Transverse colon (tissue), 4 donors: ENCODE results near the gene TMEM134. TPM values are rescaled to one million over a fixed set of nuclear protein-coding genes. Genes with fewer than 3 reads are reported as not detected.

Source experiments
- DNase-seq: peaks from one replicate; pipeline ENCODE4 v3.0.0-alpha.2; 2019
- H3K27ac ChIP-seq, 4 donors: fragments of 200-600 bp; sonication (generic); 2 replicates each; pipeline ENCODE4 v1.5.1; 2016 to 2018; ENCODE audit warnings: inconsistent platforms in 4 of 4
- H3K27me3 ChIP-seq: fragments of 200-600 bp; sonication (generic); 2 replicates; pipeline ENCODE4 v1.5.1; 2017; ENCODE audit warnings: inconsistent platforms
- H3K36me3 ChIP-seq, 4 donors: fragments of 200-600 bp; sonication (generic); 2 replicates each; pipeline ENCODE4 v1.5.1; 2017 to 2019; ENCODE audit warnings: inconsistent platforms in 4 of 4
- H3K4me1 ChIP-seq, 4 donors: fragments of 200-600 bp; sonication (generic); 2 replicates each; pipeline ENCODE4 v1.5.1; 2017 to 2020; ENCODE audit warnings: inconsistent platforms in 4 of 4
- H3K4me3 ChIP-seq, 4 donors: fragments of 200-600 bp; sonication (generic); 1 replicate in 1 of 4; 2 replicates in 3 of 4; pipeline versions ENCODE4 v1.5.1 to v1.6.1; 2017 to 2019; ENCODE audit warnings: inconsistent platforms in 4 of 4
- H3K9me3 ChIP-seq, 2 donors: fragments of 200-600 bp; sonication (generic); 2 replicates each; pipeline ENCODE4 v1.5.1; 2017 to 2019; ENCODE audit warnings: inconsistent platforms in 2 of 2
- EP300 ChIP-seq: sonication (generic); formaldehyde crosslinking; IDR thresholded peaks from one replicate; pipeline ENCODE4 v1.6.1; 2017; ENCODE audit warnings: antibody characterized with exemption, low read depth
- POLR2A ChIP-seq: fragments of 450-650 bp; IDR thresholded peaks from one replicate; pipeline ENCODE4 v1.6.1; 2016; ENCODE audit warnings: antibody characterized with exemption, mild to moderate bottlenecking, moderate library complexity
- POLR2AphosphoS5 ChIP-seq, 3 donors: sonication (generic); formaldehyde crosslinking; IDR thresholded peaks; one replicate each; pipeline ENCODE4 v1.6.1; 2016; ENCODE audit warnings: antibody characterized with exemption in 3 of 3
- WGBS, 2 donors: methylation state at CpG; one replicate each; pipeline ENCODE4 v1.1.5; 2018; ENCODE audit warnings: low coverage in 1 of 2; 5-methylcytosine and 5-hydroxymethylcytosine counted together
- in situ Hi-C, 4 donors: fragments of 200-750 bp; cut with MboI; loops; one replicate each; pipeline versions ENCODE4 v1.15.0 to v1.15.1; 2017; ENCODE audit warnings: low sequenced_read_pairs in 3 of 4, low pct_ligation_motif_present in 1 of 4, low pct_unique_long_range_greater_than_20kb in 1 of 4
- intact Hi-C: fragments of 100-400 bp; cut with DNase I; formaldehyde crosslinking; loops from one replicate; pipeline ENCODE4 v1.15.1; 2023; ENCODE audit warnings: low total_unique reads
- total RNA-seq, 4 donors: library from RNA; depleted of rRNA; stranded (reverse); fragments of >200 nt; gene quantifications; one replicate each; pipeline ENCODE4 v1.1.0, GENCODE V29; 2016
- TF ChIP-seq, protein P1 (sequence below), 5 experiments: fragments of 200-600 bp in 3 of 5; fragments of 450-650 bp in 2 of 5; sonication (generic) in 3 of 5; IDR thresholded peaks; 1 replicate in 2 of 5; 2 replicates in 3 of 5; pipeline ENCODE4 v1.5.1; 2016 to 2017; ENCODE audit warnings: antibody characterized with exemption in 5 of 5, inconsistent platforms in 3 of 5, mild to moderate bottlenecking in 2 of 5, moderate library complexity in 1 of 5

The TMEM134 gene
- total RNA-seq, 4 donors from 2014 or later, result 107 to 347 (median 115) TPM

GRCh38 chr11:67420147-67420645, 48.9 kb downstream of the TMEM134 start:
- H3K27me3 ChIP-seq, result peaks cover 3% of the 10 kb centered on the region
- WGBS, 2 donors, result 38% methylated on average over 12 of the region's 15 CpGs; no CpG with 5 or more reads in 1 of the 2 donors
- H3K27ac ChIP-seq, result peak overlapping the region; percentile 88 to 97 (median 93)
- peaks cover 13 to 37% (median 23%) of the 10 kb centered on the region in 4 donors for H3K4me1 ChIP-seq
- TF ChIP-seq, protein P1, sequence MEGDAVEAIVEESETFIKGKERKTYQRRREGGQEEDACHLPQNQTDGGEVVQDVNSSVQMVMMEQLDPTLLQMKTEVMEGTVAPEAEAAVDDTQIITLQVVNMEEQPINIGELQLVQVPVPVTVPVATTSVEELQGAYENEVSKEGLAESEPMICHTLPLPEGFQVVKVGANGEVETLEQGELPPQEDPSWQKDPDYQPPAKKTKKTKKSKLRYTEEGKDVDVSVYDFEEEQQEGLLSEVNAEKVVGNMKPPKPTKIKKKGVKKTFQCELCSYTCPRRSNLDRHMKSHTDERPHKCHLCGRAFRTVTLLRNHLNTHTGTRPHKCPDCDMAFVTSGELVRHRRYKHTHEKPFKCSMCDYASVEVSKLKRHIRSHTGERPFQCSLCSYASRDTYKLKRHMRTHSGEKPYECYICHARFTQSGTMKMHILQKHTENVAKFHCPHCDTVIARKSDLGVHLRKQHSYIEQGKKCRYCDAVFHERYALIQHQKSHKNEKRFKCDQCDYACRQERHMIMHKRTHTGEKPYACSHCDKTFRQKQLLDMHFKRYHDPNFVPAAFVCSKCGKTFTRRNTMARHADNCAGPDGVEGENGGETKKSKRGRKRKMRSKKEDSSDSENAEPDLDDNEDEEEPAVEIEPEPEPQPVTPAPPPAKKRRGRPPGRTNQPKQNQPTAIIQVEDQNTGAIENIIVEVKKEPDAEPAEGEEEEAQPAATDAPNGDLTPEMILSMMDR (IDR thresholded peaks at IDR 0.05), result no peak
- TF ChIP-seq POLR2A, result no peak
- no peak for TF ChIP-seq POLR2AphosphoS5 (IDR thresholded peaks at IDR 0.05)
- TF ChIP-seq EP300, result no peak
- H3K36me3 ChIP-seq, result no peaks in the 10 kb centered on the region
- peak overlapping the region in 3 of 4 donors; percentile 52 to 79 (median 58) for H3K4me3 ChIP-seq
- in situ Hi-C loops (no loop called here), intact Hi-C loops (no loop called here)
- no peak for DNase-seq
- H3K9me3 ChIP-seq, result no peaks in the 10 kb centered on the region

- Histone ChIP-seq H3K4me1 (peaks cover 13 to 42% (median 29%) of the 10 kb centered on the region in 4 donors), H3K27me3 (peaks cover 10% of the 10 kb centered on the region), H3K27ac (peak overlapping the region in 1 of 4 donors; percentile 91), H3K9me3 (no peaks in the 10 kb centered on the region), H3K4me3 (no peak overlapping the region), H3K36me3 (no peaks in the 10 kb centered on the region)
- TF ChIP-seq EP300, result no peak
- no peak for TF ChIP-seq POLR2A
- intact Hi-C loops (no loop called here), in situ Hi-C loops (no loop called here)
- DNase-seq, result no peak
- 91% methylated on average over 21 of the region's 21 CpGs; no CpG with 5 or more reads in 1 of the 2 donors for WGBS, 2 donors
Observed at GRCh38 chr11:67419325-67420049, 49.6 kb downstream of the TMEM134 start.

DNA sequence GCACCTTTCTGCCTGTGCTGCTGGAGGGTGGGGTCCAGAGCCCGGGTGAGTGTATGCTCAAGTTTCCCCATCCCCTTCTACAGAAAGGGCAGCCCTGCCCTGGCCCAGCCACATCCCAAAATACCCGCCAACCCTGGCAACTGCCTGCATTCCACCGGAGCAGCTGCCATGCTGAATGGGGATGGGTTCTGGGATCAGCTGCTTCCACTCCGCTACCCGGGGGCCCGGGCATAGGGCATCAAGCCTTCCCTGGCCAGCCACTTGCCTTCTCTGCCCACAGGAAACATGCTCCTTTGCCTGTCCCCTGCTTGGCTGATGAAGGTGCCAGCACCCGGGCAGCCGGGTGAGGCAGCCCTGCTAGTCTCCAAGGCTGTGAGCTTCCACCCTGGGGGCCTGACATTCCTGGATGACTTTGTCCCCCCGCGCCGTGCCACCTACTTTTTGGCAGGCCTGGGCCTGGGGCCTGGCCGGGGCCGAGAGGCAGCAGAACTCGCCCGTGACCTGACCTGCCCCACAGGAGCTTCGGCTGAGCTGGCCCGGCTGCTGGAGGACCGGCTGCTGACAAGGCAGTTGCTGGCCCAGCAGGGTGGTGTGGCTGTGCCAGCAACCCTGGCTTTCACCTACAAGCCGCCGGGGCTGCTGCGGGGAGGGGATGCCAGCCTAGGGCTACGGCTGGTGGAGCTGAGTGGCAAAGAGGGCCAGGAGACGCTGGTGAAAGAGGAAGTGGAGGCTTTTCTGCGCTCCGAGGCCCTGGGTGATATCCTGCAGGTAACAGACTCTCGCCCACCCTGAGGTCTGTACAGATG, 50.4 kb downstream of the TMEM134 start:
- Histone ChIP-seq H3K9me3 (no peaks in the 10 kb centered on the region), H3K27ac (peak overlapping the region in 1 of 4 donors; percentile 30), H3K4me3 (no peak overlapping the region), H3K4me1 (peaks cover 13 to 42% (median 29%) of the 10 kb centered on the region in 4 donors), H3K36me3 (no peaks in the 10 kb centered on the region), H3K27me3 (peaks cover 12% of the 10 kb centered on the region)
- intact Hi-C loops, result no loop called here
- in situ Hi-C loops, result no loop called here
- WGBS, 2 donors, result 76% methylated on average over 25 of the region's 26 CpGs; no CpG with 5 or more reads in 1 of the 2 donors
- no peak for TF ChIP-seq POLR2AphosphoS5 (IDR thresholded peaks at IDR 0.05)
- no peak for TF ChIP-seq EP300
- DNase-seq, result no peak

DNA sequence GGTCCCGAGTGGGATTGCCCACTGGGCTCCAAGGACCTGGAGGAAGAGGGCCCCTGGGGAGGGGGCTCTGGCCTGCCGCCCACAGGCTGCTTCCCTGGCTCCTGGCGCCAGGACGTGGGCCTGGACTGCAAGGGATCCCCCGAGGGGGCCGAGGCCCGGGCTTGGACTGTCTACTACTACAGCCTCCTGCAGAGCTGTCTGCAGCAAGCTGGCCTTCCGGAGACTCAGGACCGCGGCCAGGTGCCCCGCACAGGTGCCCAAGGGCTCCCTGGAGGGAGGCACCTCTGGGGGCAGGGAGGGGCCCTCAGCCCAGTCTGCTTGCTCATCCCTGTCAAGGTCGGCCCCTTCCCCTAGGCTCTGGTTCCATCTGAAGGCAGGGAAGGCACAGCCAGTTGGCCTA, 51.6 kb downstream of the TMEM134 start:
- DNase-seq, result no peak
- WGBS, 2 donors, result 93% methylated on average over 3 of the region's 12 CpGs; no CpG with 5 or more reads in 1 of the 2 donors
- H3K27ac ChIP-seq, result no peak overlapping the region
- peaks cover 13 to 42% (median 29%) of the 10 kb centered on the region in 4 donors for H3K4me1 ChIP-seq
- H3K36me3 ChIP-seq, result no peaks in the 10 kb centered on the region
- in situ Hi-C loops, result no loop called here
- intact Hi-C loops, result no loop called here
- no peak for TF ChIP-seq POLR2AphosphoS5 (IDR thresholded peaks at IDR 0.05)
- H3K9me3 ChIP-seq, result no peaks in the 10 kb centered on the region
- no peak overlapping the region for H3K4me3 ChIP-seq
- H3K27me3 ChIP-seq, result peaks cover 20% of the 10 kb centered on the region

GRCh38 chr11:67416416-67417335, 52.4 kb downstream of the TMEM134 start:
- no peaks in the 10 kb centered on the region for H3K36me3 ChIP-seq
- intact Hi-C loops (no loop called here), in situ Hi-C loops (no loop called here)
- no peaks in the 10 kb centered on the region for H3K9me3 ChIP-seq
- TF ChIP-seq POLR2A, result no peak
- TF ChIP-seq POLR2AphosphoS5 (IDR thresholded peaks at IDR 0.05), result no peak
- TF ChIP-seq, protein P1 (IDR thresholded peaks at IDR 0.05), result no peak
- no peak for TF ChIP-seq EP300
- DNase-seq, result no peak
- 60% methylated on average over 21 of the region's 21 CpGs; no CpG with 5 or more reads in 1 of the 2 donors for WGBS, 2 donors
- no peak overlapping the region for H3K4me3 ChIP-seq
- H3K27me3 ChIP-seq, result peaks cover 23% of the 10 kb centered on the region
- peaks cover 13 to 42% (median 29%) of the 10 kb centered on the region in 4 donors for H3K4me1 ChIP-seq
- H3K27ac ChIP-seq, result peak overlapping the region in 1 of 4 donors; percentile 36
